ENCODE data around the gene LIN9. TPM values are rescaled to one million over a fixed set of nuclear protein-coding genes. Genes with fewer than 3 reads are reported as not detected.
"Not testable (repeated sequence)": the region's sequence is repeated elsewhere in the genome, so short reads cannot be mapped to it uniquely, and the experiment has no call there.

Gene LIN9
- total and polyA plus RNA-seq, 4 donors = 6.2 to 9.6 (median 7.6) TPM

- Histone ChIP-seq H3K9me3 (ENCODE audit: control insufficient read depth, insufficient read depth, low read length) (no peaks in the 10 kb centered on the region), H3K4me1 (ENCODE audit: control insufficient read depth, insufficient read depth, low read length) (no peaks in the 10 kb centered on the region), H3K4me3 (ENCODE audit: low read depth, low read length) (no peak overlapping the region), H3K27me3 (ENCODE audit: control insufficient read depth, insufficient read depth, low read length) (no peaks in the 10 kb centered on the region), H3K36me3 (ENCODE audit: control insufficient read depth, insufficient read depth, low read length) (peaks cover 2% of the 10 kb centered on the region), H3K27ac (ENCODE audit: low read depth, low read length) (no peak overlapping the region)
- WGBS (ENCODE audit: insufficient coverage) = 100% methylated on average over 1 of the region's 5 CpGs
- DNase-seq (ENCODE audit: low read depth in 4 of 6, low spot score in 6 of 6) = no peak
Measured at GRCh38 chr1:226279498-226279897, 29.5 kb downstream of the LIN9 start.

GRCh38 chr1:226277897-226278296 is 31.1 kb downstream of the LIN9 start:
- Histone ChIP-seq H3K4me3 (ENCODE audit: low read depth, low read length) (no peak overlapping the region), H3K4me1 (ENCODE audit: control insufficient read depth, insufficient read depth, low read length) (no peaks in the 10 kb centered on the region), H3K36me3 (ENCODE audit: control insufficient read depth, insufficient read depth, low read length) (peaks cover 2% of the 10 kb centered on the region), H3K9me3 (ENCODE audit: control insufficient read depth, insufficient read depth, low read length) (no peaks in the 10 kb centered on the region), H3K27ac (ENCODE audit: low read depth, low read length) (no peak overlapping the region), H3K27me3 (ENCODE audit: control insufficient read depth, insufficient read depth, low read length) (no peaks in the 10 kb centered on the region)
- no peak for DNase-seq (ENCODE audit: low read depth in 4 of 6, low spot score in 6 of 6)
- 94% methylated on average over 8 of the region's 8 CpGs for WGBS (ENCODE audit: insufficient coverage)

GRCh38 chr1:226276987-226277386 is 32.0 kb downstream of the LIN9 start:
- Histone ChIP-seq H3K4me1 (ENCODE audit: control insufficient read depth, insufficient read depth, low read length) (no peaks in the 10 kb centered on the region), H3K27ac (ENCODE audit: low read depth, low read length) (no peak overlapping the region), H3K9me3 (ENCODE audit: control insufficient read depth, insufficient read depth, low read length) (no peaks in the 10 kb centered on the region), H3K36me3 (ENCODE audit: control insufficient read depth, insufficient read depth, low read length) (peaks cover 2% of the 10 kb centered on the region), H3K4me3 (ENCODE audit: low read depth, low read length) (no peak overlapping the region), H3K27me3 (ENCODE audit: control insufficient read depth, insufficient read depth, low read length) (no peaks in the 10 kb centered on the region)
- DNase-seq (ENCODE audit: low read depth in 4 of 6, low spot score in 6 of 6) = no peak
- WGBS (ENCODE audit: insufficient coverage) = 100% methylated on average over 4 of the region's 4 CpGs

GRCh38 chr1:226276077-226276682 is 32.8 kb downstream of the LIN9 start:
- no peak overlapping the region for H3K27ac ChIP-seq (ENCODE audit: low read depth, low read length)
- no peak overlapping the region for H3K4me3 ChIP-seq (ENCODE audit: low read depth, low read length)
- DNase-seq (ENCODE audit: low read depth in 4 of 6, low spot score in 6 of 6) = no peak
- no peaks in the 10 kb centered on the region for H3K27me3 ChIP-seq (ENCODE audit: control insufficient read depth, insufficient read depth, low read length)
- no peaks in the 10 kb centered on the region for H3K9me3 ChIP-seq (ENCODE audit: control insufficient read depth, insufficient read depth, low read length)
- H3K4me1 ChIP-seq (ENCODE audit: control insufficient read depth, insufficient read depth, low read length) = no peaks in the 10 kb centered on the region
- H3K36me3 ChIP-seq (ENCODE audit: control insufficient read depth, insufficient read depth, low read length) = peaks cover 2% of the 10 kb centered on the region
- no CpG with 5 or more reads among the region's 3 CpGs for WGBS (ENCODE audit: insufficient coverage)

GRCh38 chr1:226274138-226274537 is 34.8 kb downstream of the LIN9 start:
- Histone ChIP-seq H3K27me3 (ENCODE audit: control insufficient read depth, insufficient read depth, low read length) (no peaks in the 10 kb centered on the region), H3K4me1 (ENCODE audit: control insufficient read depth, insufficient read depth, low read length) (no peaks in the 10 kb centered on the region), H3K27ac (ENCODE audit: low read depth, low read length) (no peak overlapping the region), H3K9me3 (ENCODE audit: control insufficient read depth, insufficient read depth, low read length) (no peaks in the 10 kb centered on the region), H3K4me3 (ENCODE audit: low read depth, low read length) (no peak overlapping the region), H3K36me3 (ENCODE audit: control insufficient read depth, insufficient read depth, low read length) (peaks cover 2% of the 10 kb centered on the region)
- DNase-seq (ENCODE audit: low read depth in 4 of 6, low spot score in 6 of 6) = no peak
- no CpG with 5 or more reads among the region's 1 CpG for WGBS (ENCODE audit: insufficient coverage)

- H3K27me3 ChIP-seq (ENCODE audit: control insufficient read depth, insufficient read depth, low read length); H3K36me3 ChIP-seq (ENCODE audit: control insufficient read depth, insufficient read depth, low read length); H3K4me1 ChIP-seq (ENCODE audit: control insufficient read depth, insufficient read depth, low read length); H3K27ac ChIP-seq (ENCODE audit: low read depth, low read length); H3K4me3 ChIP-seq (ENCODE audit: low read depth, low read length); DNase-seq (ENCODE audit: low read depth in 4 of 6, low spot score in 6 of 6); H3K9me3 ChIP-seq (ENCODE audit: control insufficient read depth, insufficient read depth, low read length): not testable (repeated sequence)
- 74% methylated on average over 6 of the region's 8 CpGs for WGBS (ENCODE audit: insufficient coverage)
Measured at GRCh38 chr1:226272233-226272902, 36.6 kb downstream of the LIN9 start.

- H3K4me1 ChIP-seq (ENCODE audit: control insufficient read depth, insufficient read depth, low read length) = no peaks in the 10 kb centered on the region
- no peaks in the 10 kb centered on the region for H3K27me3 ChIP-seq (ENCODE audit: control insufficient read depth, insufficient read depth, low read length)
- H3K36me3 ChIP-seq (ENCODE audit: control insufficient read depth, insufficient read depth, low read length) = peaks cover 2% of the 10 kb centered on the region
- H3K27ac ChIP-seq (ENCODE audit: low read depth, low read length) = no peak overlapping the region
- no peak for DNase-seq (ENCODE audit: low read depth in 4 of 6, low spot score in 6 of 6)
- no peaks in the 10 kb centered on the region for H3K9me3 ChIP-seq (ENCODE audit: control insufficient read depth, insufficient read depth, low read length)
- 100% methylated on average over 1 of the region's 3 CpGs for WGBS (ENCODE audit: insufficient coverage)
- H3K4me3 ChIP-seq (ENCODE audit: low read depth, low read length) = no peak overlapping the region
Measured at GRCh38 chr1:226268421-226269124, 40.4 kb downstream of the LIN9 start.

- no peaks in the 10 kb centered on the region for H3K4me1 ChIP-seq (ENCODE audit: control insufficient read depth, insufficient read depth, low read length)
- no CpG with 5 or more reads among the region's 1 CpG for WGBS (ENCODE audit: insufficient coverage)
- no peaks in the 10 kb centered on the region for H3K27me3 ChIP-seq (ENCODE audit: control insufficient read depth, insufficient read depth, low read length)
- H3K9me3 ChIP-seq (ENCODE audit: control insufficient read depth, insufficient read depth, low read length) = peaks cover 4% of the 10 kb centered on the region
- H3K27ac ChIP-seq (ENCODE audit: low read depth, low read length) = no peak overlapping the region
- no peak for DNase-seq (ENCODE audit: low read depth in 4 of 6, low spot score in 6 of 6)
- no peak overlapping the region for H3K4me3 ChIP-seq (ENCODE audit: low read depth, low read length)
- peaks cover 6% of the 10 kb centered on the region for H3K36me3 ChIP-seq (ENCODE audit: control insufficient read depth, insufficient read depth, low read length)
Measured at GRCh38 chr1:226261818-226262217, 47.1 kb downstream of the LIN9 start.

- no peaks in the 10 kb centered on the region for H3K4me1 ChIP-seq (ENCODE audit: control insufficient read depth, insufficient read depth, low read length)
- no peaks in the 10 kb centered on the region for H3K9me3 ChIP-seq (ENCODE audit: control insufficient read depth, insufficient read depth, low read length)
- H3K27me3 ChIP-seq (ENCODE audit: control insufficient read depth, insufficient read depth, low read length) = no peaks in the 10 kb centered on the region
- WGBS (ENCODE audit: insufficient coverage) = no CpG with 5 or more reads among the region's 3 CpGs
- H3K36me3 ChIP-seq (ENCODE audit: control insufficient read depth, insufficient read depth, low read length) = no peaks in the 10 kb centered on the region
- no peak overlapping the region for H3K4me3 ChIP-seq (ENCODE audit: low read depth, low read length)
- DNase-seq (ENCODE audit: low read depth in 4 of 6, low spot score in 6 of 6) = no peak
- no peak overlapping the region for H3K27ac ChIP-seq (ENCODE audit: low read depth, low read length)
Measured at GRCh38 chr1:226255380-226255779, 53.6 kb downstream of the LIN9 start.

- Histone ChIP-seq H3K4me3 (ENCODE audit: low read depth, low read length) (no peak overlapping the region), H3K36me3 (ENCODE audit: control insufficient read depth, insufficient read depth, low read length) (no peaks in the 10 kb centered on the region), H3K27me3 (ENCODE audit: control insufficient read depth, insufficient read depth, low read length) (no peaks in the 10 kb centered on the region), H3K4me1 (ENCODE audit: control insufficient read depth, insufficient read depth, low read length) (no peaks in the 10 kb centered on the region), H3K9me3 (ENCODE audit: control insufficient read depth, insufficient read depth, low read length) (no peaks in the 10 kb centered on the region), H3K27ac (ENCODE audit: low read depth, low read length) (no peak overlapping the region)
- DNase-seq (ENCODE audit: low read depth in 4 of 6, low spot score in 6 of 6) = no peak
- no CpG with 5 or more reads among the region's 4 CpGs for WGBS (ENCODE audit: insufficient coverage)
Measured at GRCh38 chr1:226253933-226254332, 55.0 kb downstream of the LIN9 start.

All from spinal cord (tissue), 10 donors.